Mesothelial cell of epicardium (in vitro differentiated cells): ENCODE results near the gene PDE1C. TPM values are rescaled to one million over a fixed set of nuclear protein-coding genes. Genes with fewer than 3 reads are reported as not detected.
A peak's percentile ranks its signal among the peaks of the same experiment; 100 is the strongest.

ENCODE experiments used
- DNase-seq, 2 experiments: peaks; one replicate each; pipeline ENCODE4 v3.0.0; 2021; ENCODE audit warnings: low spot score in 2 of 2; ENCODE audit not compliant: unreplicated experiment in 2 of 2
- H3K27ac Mint-ChIP-seq: 2 replicates; pipeline ENCODE4 v1.8.0; 2021; ENCODE audit warnings: mixed read lengths
- H3K27me3 Mint-ChIP-seq: 2 replicates; pipeline ENCODE4 v1.8.0; 2021; ENCODE audit warnings: low read depth, mixed read lengths
- H3K36me3 Mint-ChIP-seq: 2 replicates; pipeline ENCODE4 v1.8.0; 2021; ENCODE audit warnings: mixed read lengths
- H3K4me1 Mint-ChIP-seq: 2 replicates; pipeline ENCODE4 v1.8.0; 2021; ENCODE audit warnings: mixed read lengths
- H3K4me3 Mint-ChIP-seq: 2 replicates; pipeline ENCODE4 v1.8.0; 2021; ENCODE audit warnings: mild to moderate bottlenecking, moderate library complexity, mixed read lengths
- H3K9me3 Mint-ChIP-seq: 2 replicates; pipeline ENCODE4 v1.8.0; 2021; ENCODE audit warnings: mixed read lengths
- CTCF ChIP-seq: fragments of 200-600 bp; sonication (generic); IDR thresholded peaks from one replicate; pipeline ENCODE4 v1.5.0; 2021; ENCODE audit warnings: antibody characterized with exemption; ENCODE audit not compliant: unreplicated experiment
- total RNA-seq: library from RNA; stranded (reverse); gene quantifications from 3 replicates; pipeline ENCODE4 v1.2.1, GENCODE V29; 2021

PDE1C gene
- total RNA-seq, 1 donor from 2014 or later, result 0.94 TPM

DNA sequence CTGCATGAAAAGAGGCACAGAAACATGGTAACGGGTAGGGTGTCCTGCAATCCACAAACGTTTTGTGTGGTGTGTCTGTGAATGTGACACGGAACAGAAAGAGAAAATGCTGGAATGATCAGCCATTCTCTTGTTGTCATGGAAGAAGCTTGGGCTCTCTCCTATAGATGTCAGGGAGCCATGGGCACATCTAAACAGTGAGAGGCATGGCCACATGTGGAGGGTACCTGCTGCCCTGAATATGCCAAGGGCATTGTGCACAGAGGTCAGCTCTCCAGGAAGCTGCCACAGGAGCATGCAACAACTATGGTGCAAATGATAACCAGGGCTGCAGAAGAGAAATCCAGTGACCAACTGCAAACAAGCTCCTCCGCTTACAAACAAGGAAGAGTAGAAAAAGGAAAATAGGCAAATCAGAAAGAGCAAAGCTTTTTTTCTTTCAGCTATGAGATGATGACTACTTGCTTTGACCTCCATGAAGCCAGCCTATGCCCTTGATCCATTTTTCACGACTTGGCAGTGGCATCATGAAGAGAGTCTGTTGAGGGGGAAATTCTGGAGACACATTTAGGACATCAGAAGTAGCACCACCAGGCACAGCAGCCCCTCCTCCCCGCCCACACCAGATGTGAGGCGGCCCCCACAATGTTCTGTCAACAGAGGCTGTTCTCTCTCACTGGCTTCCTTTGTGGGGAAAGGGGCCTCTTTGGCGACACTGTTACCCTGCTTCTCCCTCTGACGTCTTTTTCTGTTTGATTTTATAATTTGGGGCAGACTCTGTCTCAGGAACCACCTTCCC lies 4.8 kb upstream of the PDE1C start:
- Mint-ChIP-seq H3K4me1 (peaks cover 8% of the 10 kb centered on the region), H3K36me3 (no peaks in the 10 kb centered on the region), H3K4me3 (no peak overlapping the region), H3K27me3 (peaks cover 59% of the 10 kb centered on the region), H3K9me3 (no peaks in the 10 kb centered on the region), H3K27ac (no peak overlapping the region)
- no peak for DNase-seq
- no peak for TF ChIP-seq CTCF

DNA sequence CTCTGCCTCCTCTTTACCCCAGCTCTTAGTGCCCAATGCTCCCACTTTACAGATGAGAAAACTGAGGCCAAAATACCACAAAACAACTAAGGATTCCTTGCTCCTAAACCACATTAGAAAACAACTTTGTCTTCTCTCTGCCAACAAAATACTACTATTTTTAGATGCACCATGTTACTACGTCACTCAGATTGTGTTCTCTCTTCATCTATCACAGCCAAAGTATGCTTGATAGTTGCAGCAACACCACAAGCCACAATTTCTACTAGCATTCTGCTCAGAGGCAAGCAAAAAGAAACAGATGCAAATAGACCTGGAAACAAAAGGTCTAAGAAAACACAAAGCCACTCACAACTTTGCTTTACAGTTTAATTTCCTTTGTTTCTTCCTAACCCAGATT lies 3.3 kb upstream of the PDE1C start:
- H3K9me3 Mint-ChIP-seq, result no peaks in the 10 kb centered on the region
- TF ChIP-seq CTCF, result no peak
- H3K36me3 Mint-ChIP-seq, result no peaks in the 10 kb centered on the region
- peaks cover 9% of the 10 kb centered on the region for H3K4me1 Mint-ChIP-seq
- peaks cover 73% of the 10 kb centered on the region for H3K27me3 Mint-ChIP-seq
- H3K4me3 Mint-ChIP-seq, result no peak overlapping the region
- DNase-seq, result no peak
- H3K27ac Mint-ChIP-seq, result no peak overlapping the region

- Mint-ChIP-seq H3K4me1 (peaks cover 9% of the 10 kb centered on the region), H3K27me3 (peaks cover 85% of the 10 kb centered on the region), H3K4me3 (no peak overlapping the region), H3K9me3 (no peaks in the 10 kb centered on the region), H3K36me3 (no peaks in the 10 kb centered on the region), H3K27ac (no peak overlapping the region)
- no peak for TF ChIP-seq CTCF
- DNase-seq, result no peak
These were observed 2.2 kb upstream of the PDE1C start for GRCh38 chr7:32072397-32072796.

GRCh38 chr7:32071466-32072091 lies 1.4 kb upstream of the PDE1C start:
- H3K4me1 Mint-ChIP-seq, result peaks cover 9% of the 10 kb centered on the region
- H3K36me3 Mint-ChIP-seq, result no peaks in the 10 kb centered on the region
- no peak for TF ChIP-seq CTCF
- peak overlapping the region; percentile 60 for H3K4me3 Mint-ChIP-seq
- DNase-seq, result no peak
- peaks cover 92% of the 10 kb centered on the region for H3K27me3 Mint-ChIP-seq
- no peak overlapping the region for H3K27ac Mint-ChIP-seq
- no peaks in the 10 kb centered on the region for H3K9me3 Mint-ChIP-seq

DNA sequence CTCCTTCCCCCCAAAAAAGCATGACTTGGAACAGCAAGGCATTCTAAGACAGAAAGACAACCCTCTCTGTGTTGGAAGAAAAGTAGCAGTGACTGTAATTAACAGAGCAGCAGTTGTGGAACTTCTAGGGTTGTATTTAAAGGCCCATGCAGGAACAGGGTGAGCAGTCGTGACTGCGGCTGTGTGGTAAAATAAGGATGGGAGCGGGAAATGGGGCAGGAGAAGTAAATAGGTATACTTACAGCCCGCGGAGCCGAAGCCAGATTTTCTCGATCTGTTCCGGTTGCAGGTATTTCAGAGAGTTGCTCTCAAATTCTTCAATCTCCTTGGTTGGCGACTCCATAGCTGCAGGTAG lies 179 bp downstream of the PDE1C start:
- no peaks in the 10 kb centered on the region for H3K9me3 Mint-ChIP-seq
- peak overlapping the region; percentile 75 for H3K4me3 Mint-ChIP-seq
- no peak for DNase-seq
- peaks cover 9% of the 10 kb centered on the region for H3K4me1 Mint-ChIP-seq
- no peaks in the 10 kb centered on the region for H3K36me3 Mint-ChIP-seq
- no peak for TF ChIP-seq CTCF
- H3K27ac Mint-ChIP-seq, result no peak overlapping the region
- peaks cover 96% of the 10 kb centered on the region for H3K27me3 Mint-ChIP-seq
